Hepatocyte (in vitro differentiated cells): Measurements from ENCODE around the gene SLC22A12. TPM values are rescaled to one million over a fixed set of nuclear protein-coding genes. Genes with fewer than 3 reads are reported as not detected.

Source experiments
- DNase-seq: peaks from one replicate; pipeline ENCODE4 v3.0.0-alpha.2; 2016; ENCODE audit warnings: low spot score
- H2AFZ ChIP-seq: fragments of 200-600 bp; sonication (generic); 2 replicates; pipeline ENCODE4 v1.6.0; 2016; ENCODE audit warnings: antibody characterized with exemption, mild to moderate bottlenecking
- H3K27ac ChIP-seq: fragments of 200-600 bp; sonication (generic); 2 replicates; pipeline ENCODE4 v1.5.1; 2016; ENCODE audit warnings: mild to moderate bottlenecking
- H3K27me3 ChIP-seq: fragments of 200-600 bp; sonication (generic); 2 replicates; pipeline ENCODE4 v1.6.1; 2016
- H3K36me3 ChIP-seq: fragments of 200-600 bp; sonication (generic); replicated peaks from 2 replicates; pipeline ENCODE4 v1.5.1; 2016; ENCODE audit warnings: low read depth; ENCODE audit not compliant: insufficient read depth
- H3K4me1 ChIP-seq: fragments of 200-600 bp; sonication (generic); 2 replicates; pipeline ENCODE4 v1.5.1; 2016; ENCODE audit warnings: mild to moderate bottlenecking, moderate library complexity; ENCODE audit not compliant: insufficient read depth
- H3K4me2 ChIP-seq: fragments of 200-600 bp; sonication (generic); 2 replicates; pipeline ENCODE4 v1.6.0; 2016
- H3K4me3 ChIP-seq: fragments of 200-600 bp; sonication (generic); 2 replicates; pipeline ENCODE4 v1.5.1; 2016; ENCODE audit warnings: mild to moderate bottlenecking
- H3K79me2 ChIP-seq: fragments of 200-600 bp; sonication (generic); 2 replicates; pipeline ENCODE4 v1.6.0; 2017; ENCODE audit warnings: mild to moderate bottlenecking
- H3K9me2 ChIP-seq: fragments of 200-600 bp; sonication (generic); replicated peaks from 2 replicates; pipeline ENCODE4 v1.6.0; 2017; ENCODE audit warnings: mild to moderate bottlenecking; ENCODE audit not compliant: insufficient read depth
- H3K9me3 ChIP-seq: fragments of 200-600 bp; sonication (generic); 2 replicates; pipeline ENCODE4 v1.5.1; 2016; ENCODE audit warnings: low read depth, mild to moderate bottlenecking
- H4K20me1 ChIP-seq: fragments of 200-600 bp; sonication (generic); 2 replicates; pipeline ENCODE4 v1.6.0; 2016; ENCODE audit warnings: mild to moderate bottlenecking; ENCODE audit not compliant: insufficient read depth, poor library complexity, severe bottlenecking
- EZH2 ChIP-seq: fragments of 200-600 bp; sonication (generic); IDR thresholded peaks from 2 replicates; pipeline ENCODE4 v1.6.1; 2016; ENCODE audit warnings: antibody characterized with exemption, mild to moderate bottlenecking, borderline replicate concordance
- EZH2phosphoT487 ChIP-seq: fragments of 200-600 bp; sonication (generic); IDR thresholded peaks from one replicate; pipeline ENCODE4 v1.6.1; 2018; ENCODE audit warnings: antibody characterized with exemption, mild to moderate bottlenecking, low read depth, moderate library complexity; ENCODE audit not compliant: unreplicated experiment, severe bottlenecking
- WGBS: methylation state at CpG from one replicate; pipeline ENCODE4 v1.1.6; 2016; ENCODE audit warnings: low lambda C conversion rate; ENCODE audit errors: missing lambda C conversion rate; 5-methylcytosine and 5-hydroxymethylcytosine counted together
- polyA plus RNA-seq: library from polyadenylated mRNA; unstranded; fragments of >200 nt; fragmentation: Nextera tagmentation; extraction: Ambion mirVana; gene quantifications from 2 replicates; pipeline ENCODE4 v1.2.1, GENCODE V29; 2016
- total RNA-seq: library from RNA; depleted of rRNA; stranded (reverse); fragments of >200 nt; gene quantifications from 2 replicates; pipeline ENCODE4 v1.2.3, GENCODE V29; 2014
- TF ChIP-seq, protein P1 (sequence below): fragments of 200-600 bp; sonication (generic); IDR thresholded peaks from 2 replicates; pipeline ENCODE4 v1.5.1; 2016; ENCODE audit warnings: antibody characterized with exemption, mild to moderate bottlenecking; ENCODE audit not compliant: poor library complexity

The SLC22A12 gene
- total and polyA plus RNA-seq, 2 experiments from 2014 or later = 0.11 TPM; not detected in 1

GRCh38 chr11:64558065-64558745 is 32.8 kb upstream of the SLC22A12 start:
- Histone ChIP-seq H3K9me2 (no peaks in the 10 kb centered on the region), H3K27me3 (no peaks in the 10 kb centered on the region), H3K4me1 (peaks cover 26% of the 10 kb centered on the region), H2AFZ (no peak overlapping the region), H4K20me1 (no peaks in the 10 kb centered on the region), H3K79me2 (no peaks in the 10 kb centered on the region), H3K27ac (no peak overlapping the region), H3K4me3 (no peak overlapping the region), H3K36me3 (no peaks in the 10 kb centered on the region), H3K4me2 (no peak overlapping the region), H3K9me3 (no peaks in the 10 kb centered on the region)
- no peak for DNase-seq
- TF ChIP-seq, protein P1, sequence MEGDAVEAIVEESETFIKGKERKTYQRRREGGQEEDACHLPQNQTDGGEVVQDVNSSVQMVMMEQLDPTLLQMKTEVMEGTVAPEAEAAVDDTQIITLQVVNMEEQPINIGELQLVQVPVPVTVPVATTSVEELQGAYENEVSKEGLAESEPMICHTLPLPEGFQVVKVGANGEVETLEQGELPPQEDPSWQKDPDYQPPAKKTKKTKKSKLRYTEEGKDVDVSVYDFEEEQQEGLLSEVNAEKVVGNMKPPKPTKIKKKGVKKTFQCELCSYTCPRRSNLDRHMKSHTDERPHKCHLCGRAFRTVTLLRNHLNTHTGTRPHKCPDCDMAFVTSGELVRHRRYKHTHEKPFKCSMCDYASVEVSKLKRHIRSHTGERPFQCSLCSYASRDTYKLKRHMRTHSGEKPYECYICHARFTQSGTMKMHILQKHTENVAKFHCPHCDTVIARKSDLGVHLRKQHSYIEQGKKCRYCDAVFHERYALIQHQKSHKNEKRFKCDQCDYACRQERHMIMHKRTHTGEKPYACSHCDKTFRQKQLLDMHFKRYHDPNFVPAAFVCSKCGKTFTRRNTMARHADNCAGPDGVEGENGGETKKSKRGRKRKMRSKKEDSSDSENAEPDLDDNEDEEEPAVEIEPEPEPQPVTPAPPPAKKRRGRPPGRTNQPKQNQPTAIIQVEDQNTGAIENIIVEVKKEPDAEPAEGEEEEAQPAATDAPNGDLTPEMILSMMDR = no peak
- TF ChIP-seq EZH2phosphoT487 (no peak), EZH2 (no peak)
- 82% methylated on average over 14 of the region's 14 CpGs for WGBS

DNA sequence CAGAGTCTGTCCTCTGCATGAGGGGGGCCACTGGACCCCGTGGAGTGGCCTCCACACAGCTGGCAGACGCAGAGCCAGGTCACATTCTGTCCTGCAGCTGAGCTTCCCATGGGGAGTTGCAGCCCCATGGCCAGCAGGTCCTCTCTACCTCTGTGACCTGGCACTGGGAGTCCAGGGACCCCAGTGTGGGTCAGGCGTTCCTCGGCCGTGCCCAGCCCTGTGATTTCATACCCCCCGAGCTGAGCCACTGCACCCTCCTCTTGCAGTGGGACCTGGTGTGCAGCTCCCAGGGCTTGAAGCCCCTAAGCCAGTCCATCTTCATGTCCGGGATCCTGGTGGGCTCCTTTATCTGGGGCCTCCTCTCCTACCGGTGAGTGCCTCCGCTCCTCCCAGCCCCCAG is 32.2 kb upstream of the SLC22A12 start:
- Histone ChIP-seq H3K27ac (no peak overlapping the region), H3K9me2 (no peaks in the 10 kb centered on the region), H3K36me3 (no peaks in the 10 kb centered on the region), H4K20me1 (no peaks in the 10 kb centered on the region), H3K4me3 (no peak overlapping the region), H3K4me2 (no peak overlapping the region), H3K9me3 (no peaks in the 10 kb centered on the region), H3K79me2 (no peaks in the 10 kb centered on the region), H3K27me3 (no peaks in the 10 kb centered on the region), H3K4me1 (peaks cover 22% of the 10 kb centered on the region), H2AFZ (no peak overlapping the region)
- 91% methylated on average over 8 of the region's 9 CpGs for WGBS
- no peak for TF ChIP-seq EZH2phosphoT487
- no peak for TF ChIP-seq EZH2
- TF ChIP-seq, protein P1 = no peak
- DNase-seq = no peak

GRCh38 chr11:64559351-64560138 is 31.5 kb upstream of the SLC22A12 start:
- Histone ChIP-seq H3K27ac (no peak overlapping the region), H3K27me3 (no peaks in the 10 kb centered on the region), H3K9me2 (no peaks in the 10 kb centered on the region), H3K36me3 (no peaks in the 10 kb centered on the region), H3K4me3 (no peak overlapping the region), H4K20me1 (no peaks in the 10 kb centered on the region), H3K4me1 (peaks cover 15% of the 10 kb centered on the region), H3K4me2 (no peak overlapping the region), H2AFZ (no peak overlapping the region), H3K9me3 (no peaks in the 10 kb centered on the region), H3K79me2 (no peaks in the 10 kb centered on the region)
- DNase-seq = no peak
- TF ChIP-seq, protein P1 = no peak
- TF ChIP-seq EZH2 (no peak), EZH2phosphoT487 (no peak)
- 78% methylated on average over 17 of the region's 19 CpGs for WGBS
